ENCODE results near the gene GOLM1.
"Not testable (repeated sequence)": the region's sequence is repeated elsewhere in the genome, so short reads cannot be mapped to it uniquely, and the experiment has no call there.

Gene GOLM1

GRCh38 chr9:86079865-86080469 lies 19.4 kb downstream of the GOLM1 start:
- no peak for DNase-seq

DNA sequence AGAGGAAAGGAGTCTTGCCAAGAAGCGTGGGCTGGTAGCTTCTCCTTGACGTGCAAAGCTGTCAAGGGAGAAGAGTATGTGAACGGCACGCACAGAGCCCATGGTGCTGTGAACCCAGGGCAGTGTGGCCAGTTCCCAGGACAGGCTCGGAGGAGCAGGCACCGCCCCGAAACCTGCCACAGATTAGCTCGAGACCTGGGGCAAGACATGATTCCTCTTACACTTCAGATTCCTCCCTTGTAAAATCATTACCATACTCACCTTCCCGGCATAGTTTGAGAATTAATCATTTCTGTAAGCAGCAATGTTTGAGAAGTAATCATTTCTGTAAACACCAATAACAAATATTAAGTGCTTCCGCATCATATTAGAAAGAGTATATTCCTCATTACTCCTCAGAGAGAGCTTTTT lies 19.9 kb downstream of the GOLM1 start:
- DNase-seq: no peak

- no peak for DNase-seq
These were observed 20.6 kb downstream of the GOLM1 start for GRCh38 chr9:86078731-86079130.

DNA sequence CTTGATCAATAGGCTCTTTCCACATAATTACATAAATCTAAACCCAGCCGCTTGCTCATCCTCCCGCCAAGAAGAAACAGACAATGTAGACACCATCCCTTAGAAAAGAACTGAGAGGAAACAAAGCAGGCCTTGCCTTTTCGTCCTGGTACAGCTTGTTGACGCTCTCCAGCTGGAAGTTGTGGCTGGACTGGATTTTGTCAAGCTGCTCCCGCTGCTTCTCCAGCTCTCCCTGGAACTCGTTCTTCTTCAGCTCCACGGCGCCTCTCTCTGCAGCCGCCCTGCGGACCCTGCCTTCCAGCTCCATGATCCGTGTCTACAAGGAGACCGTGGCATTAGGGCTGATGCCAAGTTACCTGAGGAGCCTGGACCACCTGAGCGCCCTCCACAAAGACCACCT lies 22.1 kb downstream of the GOLM1 start:
- DNase-seq: no peak

GRCh38 chr9:86075132-86076109 lies 23.9 kb downstream of the GOLM1 start:
- no peak for DNase-seq

GRCh38 chr9:86073839-86074238 lies 25.5 kb downstream of the GOLM1 start:
- no peak for DNase-seq

DNA sequence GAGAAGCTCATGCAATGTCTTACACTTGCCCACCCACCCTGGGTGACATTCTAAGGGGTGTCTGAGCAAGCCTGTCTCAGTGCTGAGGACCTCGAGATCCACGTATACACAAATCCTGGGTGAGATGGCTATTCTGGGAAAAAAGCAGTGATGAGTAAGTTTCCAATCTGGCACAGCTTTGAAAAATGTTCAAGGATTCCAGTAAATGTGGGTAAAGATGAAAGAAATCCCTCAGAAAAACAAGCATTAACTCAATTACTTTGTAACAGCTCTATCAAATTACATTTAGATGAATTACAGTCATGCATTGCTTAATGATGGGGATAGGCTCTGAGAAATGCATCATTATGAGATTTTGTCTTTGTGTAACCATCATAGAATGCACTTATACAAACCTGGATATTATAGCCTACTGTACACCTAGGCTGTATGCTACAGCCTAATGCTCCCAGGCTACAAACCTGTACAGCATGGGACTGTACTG lies 26.9 kb downstream of the GOLM1 start:
- DNase-seq: no peak

DNA sequence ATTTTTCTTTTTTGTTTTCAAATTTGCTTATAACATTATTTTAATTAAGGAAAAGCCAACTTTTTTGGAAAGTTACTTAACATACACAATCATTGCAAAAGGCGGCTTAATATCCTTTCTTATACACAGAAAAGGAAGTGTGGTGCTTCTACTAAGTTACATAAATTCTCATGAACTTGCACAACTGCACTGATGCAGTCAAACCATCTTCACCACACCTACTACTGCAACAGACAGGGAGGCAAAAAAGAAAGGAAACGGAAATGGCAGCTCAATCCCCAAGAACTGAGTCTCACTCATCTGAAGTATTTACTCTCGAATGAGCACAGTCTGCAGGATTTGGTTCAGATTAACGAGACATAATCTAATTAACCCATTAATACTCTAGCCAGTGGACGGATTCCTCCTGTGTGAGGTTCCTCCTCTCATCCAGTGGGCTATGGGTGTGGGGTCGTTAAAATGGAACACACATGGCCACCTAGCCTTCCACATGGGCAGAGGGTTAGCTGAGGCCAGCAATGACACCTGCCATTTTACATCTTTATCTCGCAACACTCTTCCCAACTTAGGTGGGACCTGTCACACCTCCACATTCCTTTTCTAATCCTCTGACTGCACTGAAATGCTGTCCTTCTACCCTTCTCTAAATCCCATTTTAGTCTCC lies 30.0 kb downstream of the GOLM1 start:
- DNase-seq: no peak

DNA sequence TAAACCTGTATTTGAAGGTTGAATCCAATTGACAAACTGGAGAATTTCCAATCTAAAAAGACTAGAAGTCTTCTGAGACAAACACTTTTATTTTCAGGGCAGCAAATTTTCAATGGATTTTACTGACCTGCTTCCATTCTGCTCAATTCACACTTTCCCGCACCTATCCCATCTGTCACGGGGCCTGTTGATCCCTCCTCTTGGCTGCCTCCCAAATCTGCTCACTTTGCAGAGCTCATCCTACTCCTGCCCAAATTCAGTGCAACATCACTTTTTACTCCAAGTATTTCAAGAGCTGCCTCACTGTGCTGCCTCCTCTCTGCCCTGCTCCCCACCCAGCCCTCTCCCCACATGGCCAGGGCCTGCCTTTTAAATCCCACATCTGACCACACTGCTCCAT lies 35.1 kb downstream of the GOLM1 start:
- no peak for DNase-seq

DNA sequence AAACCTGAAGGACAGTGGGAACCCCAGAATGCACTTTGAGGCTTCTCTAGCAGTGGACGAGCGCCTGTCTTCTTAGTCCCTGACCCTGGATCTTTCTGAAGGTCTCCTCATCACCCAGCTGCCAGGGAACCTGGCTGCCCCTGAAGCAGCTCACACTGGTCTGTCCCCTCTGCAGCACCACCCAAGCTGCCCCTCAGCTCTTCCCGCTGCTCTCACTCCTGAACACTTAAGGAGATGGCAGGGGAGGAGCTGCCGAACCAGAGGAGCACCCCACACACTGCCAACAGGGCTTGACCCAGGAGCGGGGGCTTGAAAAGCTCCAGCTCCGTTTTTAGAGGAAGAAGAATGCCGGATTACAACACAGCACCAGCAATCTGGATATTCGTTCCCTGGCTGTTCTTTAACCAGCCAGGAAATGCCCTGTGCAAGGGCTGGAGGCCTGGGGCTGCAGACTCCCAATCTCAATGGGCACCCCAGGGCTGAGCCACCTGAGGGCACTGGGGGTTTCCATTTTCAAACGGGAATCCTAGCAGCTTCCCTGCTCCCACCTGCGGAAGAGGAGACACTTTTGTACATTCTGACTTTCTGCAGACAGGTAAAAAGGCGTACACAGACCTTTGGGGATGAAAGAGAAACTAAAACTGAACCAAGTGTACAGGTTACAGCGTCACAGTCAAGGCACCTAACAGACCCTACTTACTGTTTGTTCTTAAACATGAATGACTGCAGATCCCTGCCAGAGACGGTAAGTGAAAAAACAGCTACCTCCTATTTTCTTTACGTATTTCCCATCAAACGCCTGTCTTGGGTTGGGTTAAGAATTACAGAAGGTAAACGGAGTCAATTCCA lies 36.3 kb downstream of the GOLM1 start:
- no peak for DNase-seq

GRCh38 chr9:86061972-86062739 lies 37.2 kb downstream of the GOLM1 start:
- no peak for DNase-seq

DNA sequence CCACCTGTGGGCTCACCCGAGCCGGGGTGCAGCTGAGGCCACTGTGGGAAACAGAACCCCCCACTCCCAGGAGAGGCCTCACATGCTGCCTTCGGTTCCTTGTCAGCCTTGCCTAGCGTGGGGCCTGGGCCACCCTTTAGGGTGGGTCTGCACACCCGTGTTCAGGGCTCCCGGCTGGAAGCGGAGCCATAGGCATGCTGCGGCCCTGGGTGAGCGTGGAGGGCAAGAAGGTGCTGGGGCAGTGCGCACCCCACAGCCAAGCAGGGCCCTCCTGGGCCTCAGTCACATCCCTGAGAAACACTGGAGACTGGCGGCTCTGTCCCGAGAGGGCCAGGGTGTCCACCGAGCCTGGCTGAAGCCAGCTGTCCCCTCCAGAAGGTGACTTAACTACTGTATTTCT lies 41.9 kb downstream of the GOLM1 start:
- DNase-seq: no peak

GRCh38 chr9:86054695-86055094 lies 44.7 kb downstream of the GOLM1 start:
- no peak for DNase-seq

DNA sequence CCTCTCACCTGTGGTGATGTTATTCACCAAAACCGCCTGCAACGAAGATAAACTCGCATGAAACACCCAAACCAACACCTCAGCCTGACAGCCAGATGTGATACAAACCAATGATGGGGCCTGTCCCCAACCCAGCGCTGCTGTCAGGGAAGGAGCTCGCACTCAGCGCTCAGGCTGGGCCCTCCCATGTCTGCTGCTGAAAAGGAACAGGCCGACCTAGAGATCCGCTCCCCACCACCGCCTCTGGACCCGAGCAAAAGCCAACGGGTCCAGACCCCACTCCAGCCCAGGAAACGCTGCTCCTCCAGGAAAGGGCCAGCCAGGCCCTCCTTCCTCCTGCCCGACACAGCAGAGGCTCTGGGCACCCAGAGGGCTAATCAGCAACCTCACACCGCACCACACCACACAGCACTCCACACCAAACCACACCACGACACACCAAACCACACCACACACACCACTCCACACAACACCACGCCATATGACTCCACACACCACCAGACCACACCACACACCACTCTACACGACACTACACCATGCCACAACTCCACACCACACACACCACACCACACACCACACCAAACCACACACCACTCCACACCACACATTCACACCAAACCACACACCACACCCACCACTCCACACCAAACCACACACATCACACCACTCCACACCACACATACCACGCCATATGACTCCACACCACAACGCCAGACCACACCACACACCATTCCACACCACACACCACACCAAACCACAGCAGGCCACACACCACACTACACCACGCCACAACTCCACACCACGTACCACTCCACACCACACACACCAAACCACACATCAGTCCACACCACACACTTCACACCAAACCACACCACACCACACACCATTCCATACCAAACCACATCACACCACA lies 46.5 kb downstream of the GOLM1 start:
- DNase-seq: no peak

GRCh38 chr9:86048018-86048742 lies 51.2 kb downstream of the GOLM1 start:
- DNase-seq: not testable (repeated sequence)

DNA sequence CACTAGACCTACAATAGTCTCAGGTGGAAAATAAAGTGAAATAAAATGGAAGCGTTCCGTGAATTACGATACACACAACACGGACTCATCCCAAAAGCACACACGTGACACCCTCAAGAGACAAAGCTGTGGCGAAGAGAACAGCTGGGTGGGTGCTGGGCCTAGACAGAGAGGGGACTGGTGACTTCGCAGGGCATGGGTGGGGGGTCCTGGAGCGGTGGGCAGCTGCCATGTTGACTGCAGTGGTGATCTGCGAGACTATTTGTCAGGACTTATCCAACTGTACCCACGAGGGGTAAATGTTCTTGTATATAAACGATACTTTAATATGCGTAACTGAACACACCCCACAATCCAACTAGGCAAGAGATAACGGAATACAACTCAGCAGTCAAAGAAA lies 52.0 kb downstream of the GOLM1 start:
- DNase-seq: no peak

GRCh38 chr9:86046930-86047341 lies 52.4 kb downstream of the GOLM1 start:
- no peak for DNase-seq

- DNase-seq: no peak
These were observed 53.2 kb downstream of the GOLM1 start for GRCh38 chr9:86046071-86046636.

DNA sequence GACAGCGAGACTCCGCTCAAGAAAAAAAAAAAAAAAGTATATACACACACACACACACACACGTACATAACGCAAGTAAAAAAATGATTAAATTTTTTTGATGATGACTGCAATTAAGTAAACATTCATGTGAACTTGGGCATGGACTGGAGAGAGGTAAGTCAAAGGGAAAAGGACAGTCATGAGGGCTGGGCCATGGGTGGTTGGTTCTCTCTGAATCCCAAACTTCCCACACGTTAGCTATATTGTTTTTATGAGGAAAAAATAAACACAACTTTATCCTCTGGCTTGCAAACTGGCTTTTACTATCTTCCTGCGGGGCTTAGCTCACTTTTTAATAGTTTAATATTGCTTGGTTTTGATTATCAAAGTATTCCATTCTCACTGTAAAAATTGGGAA lies 53.7 kb downstream of the GOLM1 start:
- no peak for DNase-seq

GRCh38 chr9:86043999-86044398 lies 55.4 kb downstream of the GOLM1 start:
- DNase-seq: no peak
